Ovary (tissue), 9 donors: ENCODE results near the gene SLC45A2. TPM values are rescaled to one million over a fixed set of nuclear protein-coding genes. Genes with fewer than 3 reads are reported as not detected.

Source experiments
- DNase-seq, 5 donors: peaks; one replicate each; pipeline ENCODE4 v3.0.0-alpha.2; 2019 to 2020
- H3K27ac ChIP-seq, 2 donors: fragments of 200-600 bp; one replicate each; pipeline versions ENCODE4 v1.5.1 to v1.8.0; 2019 to 2022
- H3K27me3 ChIP-seq: fragments of 200-600 bp; one replicate; pipeline ENCODE4 v1.8.0; 2022
- H3K36me3 ChIP-seq: fragments of 200-600 bp; sonication (generic); one replicate; pipeline ENCODE4 v1.5.1; 2019
- H3K4me1 ChIP-seq: one replicate; pipeline ENCODE4 v1.8.1; 2013; ENCODE audit warnings: mild to moderate bottlenecking, moderate library complexity; ENCODE audit not compliant: insufficient read depth
- H3K4me3 ChIP-seq: fragments of 200-600 bp; sonication (generic); one replicate; pipeline ENCODE4 v1.5.1; 2017
- H3K9me3 ChIP-seq, 2 donors: fragments of 200-600 bp in 1 of 2; sonication (generic) in 1 of 2; one replicate each; pipeline versions ENCODE4 v1.5.1 to v1.8.1; 2013 to 2019; ENCODE audit warnings: mild to moderate bottlenecking in 1 of 2, moderate library complexity in 1 of 2
- EP300 ChIP-seq: sonication (generic); formaldehyde crosslinking; IDR thresholded peaks from one replicate; pipeline ENCODE4 v1.6.1; 2017; ENCODE audit warnings: antibody characterized with exemption
- POLR2A ChIP-seq: fragments of 450-650 bp; IDR thresholded peaks from one replicate; pipeline ENCODE4 v1.6.1; 2017; ENCODE audit warnings: antibody characterized with exemption, mild to moderate bottlenecking, moderate library complexity
- WGBS, 3 donors: extraction: QIAGEN DNeasy Blood & Tissue Kit in 1 of 3; methylation state at CpG; one replicate each; pipeline versions ENCODE4 v1.1.5 to v1.1.7; 2013 to 2017; 5-methylcytosine and 5-hydroxymethylcytosine counted together
- intact Hi-C, 4 donors: fragments of 100-400 bp; cut with DNase I; formaldehyde crosslinking; loops; one replicate each; pipeline versions ENCODE4 v1.11.0 to v1.15.1; 2022 to 2023
- polyA plus RNA-seq, 2 donors: library from polyadenylated mRNA; stranded (reverse); fragments of 200-250 nt in 1 of 2; fragments of 350-450 nt in 1 of 2; fragmentation: Illumina TruSeq in 1 of 2; extraction: RNeasy Lipid Tissue Mini Kit (QIAGEN cat#74804) in 1 of 2; gene quantifications; one replicate each; pipeline ENCODE4 v1.2.3, GENCODE V29; 2013 to 2014
- total RNA-seq, 7 donors: library from RNA; depleted of rRNA in 2 of 7; stranded (reverse); fragments of >200 nt in 2 of 7; fragmentation: NEBNext Ultra II Directional in 3 of 7; extraction: Animal tissue kit (Norgen Biotek cat#: 25700) in 3 of 7; gene quantifications; one replicate each; pipeline versions ENCODE4 v1.1.0 to v1.2.4, GENCODE V29; 2016 to 2023
- TF ChIP-seq, protein P1 (sequence below), 3 donors: fragments of 450-650 bp in 2 of 3; fragments of 200-600 bp in 1 of 3; IDR thresholded peaks; one replicate each; pipeline versions ENCODE4 v1.5.1 to v1.8.0; 2016 to 2022; ENCODE audit warnings: antibody characterized with exemption in 3 of 3, mild to moderate bottlenecking in 1 of 3
- donor health status: DM: no; HTN: no; CAD: no; lungs with moderate emphysema.
- donor health status: DM: no; HTN: no; CAD: no.
- donor health status: Bipolar disorder and iron deficiency.
- donor health status: DM: yes; HTN: yes; CAD: no.
- donor health status: DM: no; HTN: no; CAD: no.
- donor health status: DM: yes; HTN: yes; CAD: no.

SLC45A2 gene
- total and polyA plus RNA-seq, 9 donors, result 0.15 TPM; not detected in 8

DNA sequence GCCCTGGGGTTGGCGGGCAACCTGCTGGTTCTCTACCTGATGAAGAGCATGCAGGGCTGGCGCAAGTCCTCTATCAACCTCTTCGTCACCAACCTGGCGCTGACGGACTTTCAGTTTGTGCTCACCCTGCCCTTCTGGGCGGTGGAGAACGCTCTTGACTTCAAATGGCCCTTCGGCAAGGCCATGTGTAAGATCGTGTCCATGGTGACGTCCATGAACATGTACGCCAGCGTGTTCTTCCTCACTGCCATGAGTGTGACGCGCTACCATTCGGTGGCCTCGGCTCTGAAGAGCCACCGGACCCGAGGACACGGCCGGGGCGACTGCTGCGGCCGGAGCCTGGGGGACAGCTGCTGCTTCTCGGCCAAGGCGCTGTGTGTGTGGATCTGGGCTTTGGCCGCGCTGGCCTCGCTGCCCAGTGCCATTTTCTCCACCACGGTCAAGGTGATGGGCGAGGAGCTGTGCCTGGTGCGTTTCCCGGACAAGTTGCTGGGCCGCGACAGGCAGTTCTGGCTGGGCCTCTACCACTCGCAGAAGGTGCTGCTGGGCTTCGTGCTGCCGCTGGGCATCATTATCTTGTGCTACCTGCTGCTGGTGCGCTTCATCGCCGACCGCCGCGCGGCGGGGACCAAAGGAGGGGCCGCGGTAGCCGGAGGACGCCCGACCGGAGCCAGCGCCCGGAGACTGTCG lies 47.3 kb downstream of the SLC45A2 start:
- Histone ChIP-seq H3K36me3 (no peaks in the 10 kb centered on the region), H3K4me3 (no peak overlapping the region), H3K27ac (no peak overlapping the region), H3K4me1 (peaks cover 9% of the 10 kb centered on the region), H3K27me3 (no peaks in the 10 kb centered on the region), H3K9me3 (no peaks in the 10 kb centered on the region)
- TF ChIP-seq POLR2A, result no peak
- TF ChIP-seq, protein P1, sequence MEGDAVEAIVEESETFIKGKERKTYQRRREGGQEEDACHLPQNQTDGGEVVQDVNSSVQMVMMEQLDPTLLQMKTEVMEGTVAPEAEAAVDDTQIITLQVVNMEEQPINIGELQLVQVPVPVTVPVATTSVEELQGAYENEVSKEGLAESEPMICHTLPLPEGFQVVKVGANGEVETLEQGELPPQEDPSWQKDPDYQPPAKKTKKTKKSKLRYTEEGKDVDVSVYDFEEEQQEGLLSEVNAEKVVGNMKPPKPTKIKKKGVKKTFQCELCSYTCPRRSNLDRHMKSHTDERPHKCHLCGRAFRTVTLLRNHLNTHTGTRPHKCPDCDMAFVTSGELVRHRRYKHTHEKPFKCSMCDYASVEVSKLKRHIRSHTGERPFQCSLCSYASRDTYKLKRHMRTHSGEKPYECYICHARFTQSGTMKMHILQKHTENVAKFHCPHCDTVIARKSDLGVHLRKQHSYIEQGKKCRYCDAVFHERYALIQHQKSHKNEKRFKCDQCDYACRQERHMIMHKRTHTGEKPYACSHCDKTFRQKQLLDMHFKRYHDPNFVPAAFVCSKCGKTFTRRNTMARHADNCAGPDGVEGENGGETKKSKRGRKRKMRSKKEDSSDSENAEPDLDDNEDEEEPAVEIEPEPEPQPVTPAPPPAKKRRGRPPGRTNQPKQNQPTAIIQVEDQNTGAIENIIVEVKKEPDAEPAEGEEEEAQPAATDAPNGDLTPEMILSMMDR (IDR thresholded peaks at IDR 0.05), result no peak
- TF ChIP-seq EP300, result no peak
- 36 to 53% (median 41%) methylated on average over 44 to 54 of the region's 54 CpGs for WGBS, 3 donors
- DNase-seq, result no peak
- intact Hi-C loops, result loop anchor here in 1 of 4 donors (10.0 kb wide), 1 partner anchor 502 kb away; no protein-coding TSS in a partner anchor

GRCh38 chr5:33936381-33937016 lies 48.0 kb downstream of the SLC45A2 start, which contains the start of gene RXFP3:
Gene RXFP3, plus strand, starts transcription at chr5:33936386. Its CDS starts 355 bp downstream, at chr5:33936741.
- intact Hi-C loops, result loop anchor here in 1 of 4 donors (10.0 kb wide), 1 partner anchor 502 kb away; no protein-coding TSS in a partner anchor
- Histone ChIP-seq H3K4me3 (no peak within 1 kb of the TSS), H3K36me3 (no peaks in the 10 kb centered on the region), H3K9me3 (no peaks in the 10 kb centered on the region), H3K27ac (no peak within 1 kb of the TSS), H3K4me1 (peaks cover 9% of the 10 kb centered on the region), H3K27me3 (no peaks in the 10 kb centered on the region)
- DNase-seq, result no peak
- TF ChIP-seq EP300 (no peak), POLR2A (no peak)
- TF ChIP-seq, protein P1 (IDR thresholded peaks at IDR 0.05), result no peak
- 3 to 6% (median 6%) methylated on average over 43 to 45 of the region's 45 CpGs for WGBS, 3 donors

- TF ChIP-seq EP300, result no peak
- TF ChIP-seq, protein P1 (IDR thresholded peaks at IDR 0.05), result peak in 1 of 3 donors; percentile 30
- peaks cover 9% of the 10 kb centered on the region for H3K4me1 ChIP-seq
- 0 to 1% (median 0%) methylated on average over 30 of the region's 30 CpGs for WGBS, 3 donors
- DNase-seq, result peak; percentile 15 to 74 (median 48)
- H3K27me3 ChIP-seq, result no peaks in the 10 kb centered on the region
- H3K27ac ChIP-seq, result no peak overlapping the region
- intact Hi-C loops, result loop anchor here in 1 of 4 donors (10.0 kb wide), 1 partner anchor 501 kb away; no protein-coding TSS in a partner anchor
- H3K4me3 ChIP-seq, result no peak overlapping the region
- no peaks in the 10 kb centered on the region for H3K9me3 ChIP-seq
- no peaks in the 10 kb centered on the region for H3K36me3 ChIP-seq
Measured at GRCh38 chr5:33936004-33936380, 48.5 kb downstream of the SLC45A2 start.

GRCh38 chr5:33934176-33934575 lies 50.3 kb downstream of the SLC45A2 start:
- intact Hi-C loops, result loop anchor here in 1 of 4 donors (10.0 kb wide), 1 partner anchor 499 kb away; no protein-coding TSS in a partner anchor

More at GRCh38 chr5:33934176-33934575, 50.3 kb downstream of the SLC45A2 start:
- Histone ChIP-seq H3K27me3 (no peaks in the 10 kb centered on the region), H3K36me3 (no peaks in the 10 kb centered on the region), H3K4me3 (no peak overlapping the region), H3K27ac (no peak overlapping the region), H3K4me1 (peaks cover 9% of the 10 kb centered on the region), H3K9me3 (no peaks in the 10 kb centered on the region)
- TF ChIP-seq EP300 (no peak), POLR2A (no peak)
- TF ChIP-seq, protein P1 (IDR thresholded peaks at IDR 0.05), result no peak
- WGBS, 3 donors, result 67 to 82% (median 80%) methylated on average over 1 of the region's 1 CpG
- DNase-seq, result no peak
